Transverse colon (tissue), 4 donors: ENCODE data around the gene KLF7.

Experiments
- CTCF ChIP-seq, 5 experiments: fragments of 200-600 bp in 3 of 5; fragments of 450-650 bp in 2 of 5; sonication (generic) in 3 of 5; IDR thresholded peaks; 1 replicate in 2 of 5; 2 replicates in 3 of 5; pipeline ENCODE4 v1.5.1; 2016 to 2017; ENCODE audit warnings: antibody characterized with exemption in 5 of 5, inconsistent platforms in 3 of 5, mild to moderate bottlenecking in 2 of 5, moderate library complexity in 1 of 5
- POLR2A ChIP-seq: fragments of 450-650 bp; IDR thresholded peaks from one replicate; pipeline ENCODE4 v1.6.1; 2016; ENCODE audit warnings: antibody characterized with exemption, mild to moderate bottlenecking, moderate library complexity
- POLR2AphosphoS5 ChIP-seq, 3 donors: sonication (generic); formaldehyde crosslinking; IDR thresholded peaks; one replicate each; pipeline ENCODE4 v1.6.1; 2016; ENCODE audit warnings: antibody characterized with exemption in 3 of 3

GRCh38 chr2:207041279-207041678, 124.5 kb downstream of the KLF7 start:
- no peak for TF ChIP-seq CTCF (IDR thresholded peaks at IDR 0.05)
- TF ChIP-seq POLR2AphosphoS5 (IDR thresholded peaks at IDR 0.05), result no peak
- TF ChIP-seq POLR2A, result no peak
